ENCODE measurements around the gene GLRA3. TPM values are rescaled to one million over a fixed set of nuclear protein-coding genes. Genes with fewer than 3 reads are reported as not detected.
"Not testable (repeated sequence)": the region's sequence is repeated elsewhere in the genome, so short reads cannot be mapped to it uniquely, and the experiment has no call there.

GLRA3 gene
- total RNA-seq, 2 donors from 2014 or later, result not detected

DNA sequence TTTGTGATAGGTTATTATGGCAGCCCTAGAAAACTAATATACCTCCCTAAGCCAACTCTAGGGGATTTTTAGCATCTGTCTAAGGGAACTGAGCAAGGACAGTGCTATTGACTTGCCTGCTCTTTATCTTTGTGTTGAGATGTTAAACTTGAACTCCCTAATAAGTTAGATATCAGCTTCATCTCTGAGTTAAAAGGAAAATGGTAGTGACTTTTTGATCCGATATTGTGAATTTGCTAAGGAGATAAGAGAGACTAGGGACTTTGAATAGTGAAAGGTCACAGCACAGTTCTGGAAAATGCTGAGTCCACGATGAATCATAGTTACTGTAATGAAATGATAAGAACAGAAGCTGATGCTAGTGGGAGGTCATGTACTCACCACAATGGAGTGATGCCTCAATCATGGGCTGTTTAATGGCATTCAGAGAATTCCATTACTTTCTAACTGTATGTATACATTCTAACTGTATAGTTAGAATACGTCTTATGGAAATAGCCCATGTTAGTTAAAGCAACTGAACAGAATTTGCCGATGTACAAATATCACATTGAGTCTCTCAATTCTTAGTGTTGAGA lies 147.2 kb downstream of the GLRA3 start:
- intact Hi-C loops (cut with DNase I), result no loop called here
- no peak for DNase-seq (ENCODE audit: low spot score)

DNA sequence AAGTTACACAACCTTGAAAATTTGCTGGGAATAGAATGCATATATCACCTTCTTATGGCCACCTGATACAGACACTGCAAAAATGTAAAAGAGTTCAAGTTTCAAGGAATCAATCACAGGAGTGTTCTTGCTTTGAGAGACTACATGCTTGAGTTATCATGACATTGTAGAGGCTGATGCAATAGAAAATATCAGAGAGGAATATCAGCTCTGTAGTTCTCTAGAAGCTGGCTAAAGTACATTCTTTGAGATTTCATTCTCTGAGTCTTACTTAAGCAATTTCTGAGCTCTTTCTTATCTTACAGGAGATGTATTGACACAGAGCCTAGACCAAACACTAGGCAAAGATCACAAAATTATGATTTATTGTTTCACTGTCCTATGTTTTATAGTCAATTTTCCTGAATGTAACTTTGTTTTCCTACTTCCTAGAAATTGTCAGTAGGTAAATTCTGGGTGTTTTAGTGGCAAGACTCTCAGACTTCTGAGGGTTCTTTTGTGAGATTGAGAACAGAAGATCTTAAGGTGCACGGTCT lies 154.7 kb downstream of the GLRA3 start:
- no peak for DNase-seq (ENCODE audit: low spot score)
- intact Hi-C loops (cut with DNase I), result no loop called here

DNA sequence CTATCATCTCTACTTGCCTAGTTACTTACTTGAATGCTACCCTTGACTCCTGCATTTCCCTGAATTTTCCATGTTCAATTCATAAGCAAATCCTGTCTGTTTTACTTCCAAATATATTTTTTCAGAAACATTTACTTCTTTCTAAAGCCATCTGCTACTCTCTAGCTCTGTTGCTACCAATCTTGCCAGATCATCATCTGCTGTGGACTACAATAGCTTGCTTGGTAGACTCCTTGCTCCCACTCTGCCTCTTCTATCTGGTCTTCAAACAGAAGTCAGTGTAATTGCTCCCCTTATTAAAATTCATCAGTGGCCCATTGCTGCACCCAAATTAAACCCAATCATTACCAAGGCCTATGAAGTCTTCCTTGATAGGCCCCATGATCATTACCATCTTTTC lies 155.2 kb downstream of the GLRA3 start:
- intact Hi-C loops (cut with DNase I), result no loop called here
- DNase-seq (ENCODE audit: low spot score), result no peak

DNA sequence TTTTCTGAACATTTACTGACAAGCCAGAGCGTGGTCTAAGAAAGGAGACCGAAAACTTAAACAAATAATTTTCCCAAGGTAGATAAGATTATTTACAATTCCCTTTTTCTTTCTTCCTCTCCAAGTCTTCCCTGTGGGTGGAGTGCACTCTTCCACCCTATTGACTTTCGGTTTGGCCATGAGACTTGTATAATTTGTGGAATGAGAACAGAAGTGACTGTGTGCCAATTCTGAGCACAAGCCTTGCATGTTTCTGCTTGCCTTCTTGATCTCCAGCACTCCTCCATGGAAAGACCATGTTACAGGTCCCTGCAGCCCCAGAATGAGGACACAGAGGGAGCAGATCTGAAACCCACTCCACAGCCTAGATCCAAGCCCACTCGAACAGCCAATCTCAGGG lies 156.8 kb downstream of the GLRA3 start:
- no peak for DNase-seq (ENCODE audit: low spot score)
- intact Hi-C loops (cut with DNase I), result no loop called here

DNA sequence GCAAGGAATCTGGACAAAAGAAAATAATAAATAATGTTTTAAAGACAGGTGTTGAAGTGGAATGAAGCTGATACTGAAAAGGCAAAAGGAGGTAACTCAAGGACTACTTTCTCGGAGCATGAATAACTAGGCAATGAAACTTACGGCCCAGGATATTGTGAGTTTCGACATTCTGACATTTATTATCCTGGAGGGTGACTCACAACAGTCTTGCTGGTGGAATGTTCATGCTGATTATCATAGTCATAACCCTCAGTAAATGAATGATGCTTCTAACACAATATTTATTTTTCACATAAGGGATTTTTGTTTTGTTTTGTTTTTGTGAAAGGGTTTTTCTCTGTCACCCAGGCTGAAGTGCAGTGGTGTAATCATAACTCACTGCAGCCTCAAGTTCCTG lies 159.8 kb downstream of the GLRA3 start:
- intact Hi-C loops (cut with DNase I), result no loop called here
- no peak for DNase-seq (ENCODE audit: low spot score)

DNA sequence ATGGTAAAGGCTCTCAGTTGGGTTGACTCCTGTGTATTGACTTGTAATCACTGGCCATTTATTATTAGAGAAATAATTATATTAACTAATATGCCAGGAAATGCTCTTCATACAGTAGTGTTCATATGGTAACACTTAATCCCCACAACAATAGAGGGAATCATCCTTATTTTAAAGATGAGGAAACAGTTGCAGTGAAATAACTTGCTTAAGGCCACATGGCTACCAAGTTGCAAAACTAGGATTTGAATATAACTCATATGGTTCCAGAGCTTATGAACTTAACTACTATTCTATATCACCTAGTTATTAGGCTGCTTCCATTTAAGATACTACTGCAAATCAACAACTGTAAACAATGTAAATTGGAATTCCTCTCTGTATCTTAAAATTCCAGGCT lies 163.2 kb downstream of the GLRA3 start:
- intact Hi-C loops (cut with DNase I), result no loop called here
- no peak for DNase-seq (ENCODE audit: low spot score)

DNA sequence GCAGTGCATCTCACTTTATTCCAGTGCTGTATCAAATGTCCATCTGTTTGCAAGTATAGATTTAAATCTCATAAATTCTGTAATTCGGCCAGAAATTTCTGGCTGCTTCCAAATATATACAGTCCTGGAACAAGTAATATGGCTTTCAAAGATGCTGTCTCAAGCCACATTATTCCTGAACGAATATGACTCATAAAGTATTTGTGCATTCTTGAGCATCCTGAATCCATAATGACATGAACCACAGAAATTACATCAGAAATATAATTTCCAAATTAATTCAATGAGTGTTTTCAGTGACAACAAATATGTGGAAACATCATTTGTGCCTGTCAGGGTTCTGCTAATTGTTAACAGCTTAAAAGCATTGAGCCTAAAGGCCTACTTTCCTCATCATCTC lies 165.8 kb downstream of the GLRA3 start:
- intact Hi-C loops (cut with DNase I), result no loop called here
- DNase-seq (ENCODE audit: low spot score), result no peak

DNA sequence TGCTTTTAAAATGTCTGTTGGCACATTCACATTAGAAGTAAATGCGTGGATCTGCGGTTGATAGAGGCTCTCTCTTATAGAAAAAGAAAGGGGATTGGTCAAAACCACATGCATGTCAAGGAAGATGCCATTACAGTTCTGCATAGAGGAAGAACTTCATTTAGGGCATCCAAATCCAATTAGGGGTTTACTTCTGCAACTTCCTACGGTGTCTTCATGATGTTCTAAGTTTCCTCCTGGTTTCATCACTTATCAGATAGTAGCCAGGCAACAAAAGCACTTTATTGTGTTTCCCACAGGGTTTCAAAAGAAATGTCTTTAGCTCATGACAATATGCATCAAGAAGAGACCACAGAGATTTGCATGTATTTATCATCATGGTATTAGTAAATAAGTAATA lies 170.8 kb downstream of the GLRA3 start:
- intact Hi-C loops (cut with DNase I), result no loop called here

DNA sequence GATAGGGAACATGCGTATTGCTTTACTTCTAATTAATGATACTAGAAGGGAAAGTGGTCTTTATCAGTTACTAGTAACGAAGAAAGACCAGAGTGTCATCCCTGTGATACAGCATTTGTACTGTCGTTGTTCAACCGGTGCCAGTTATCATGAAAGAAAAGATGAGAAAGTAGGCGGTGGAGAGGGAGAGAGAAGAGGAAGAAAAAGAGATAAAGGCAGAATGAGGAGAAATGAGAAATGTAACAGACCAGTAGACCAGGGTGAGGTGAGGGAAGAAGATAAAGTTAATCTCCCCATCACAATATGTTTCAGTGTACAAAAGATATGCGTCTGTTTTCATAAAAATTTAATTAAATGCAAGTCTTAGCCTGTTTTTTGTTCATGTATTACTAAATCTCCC lies 171.6 kb downstream of the GLRA3 start:
- intact Hi-C loops (cut with DNase I), result no loop called here
- no peak for DNase-seq (ENCODE audit: low spot score)

More for the DNA sequence above, 170.8 kb downstream of the GLRA3 start:
- no peak for DNase-seq (ENCODE audit: low spot score)

DNA sequence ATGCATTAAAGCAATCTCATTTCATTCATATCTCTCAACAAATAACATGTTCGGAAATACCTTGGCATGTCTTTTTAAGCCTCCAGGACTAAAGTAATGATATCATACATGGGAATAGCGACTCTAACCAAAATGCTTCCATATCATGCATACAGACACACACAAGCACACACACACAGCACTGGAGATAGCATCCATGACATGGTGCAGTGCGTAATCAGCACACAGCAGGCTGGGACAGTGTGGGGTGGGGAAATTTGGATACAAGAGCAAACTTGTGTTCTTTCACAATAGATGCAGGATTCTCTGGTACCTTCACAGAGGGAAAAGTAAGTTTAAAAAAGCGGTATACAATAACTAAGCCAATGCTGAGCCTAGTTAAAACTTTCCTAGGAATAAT lies 174.4 kb downstream of the GLRA3 start:
- intact Hi-C loops (cut with DNase I), result no loop called here
- no peak for DNase-seq (ENCODE audit: low spot score)

DNA sequence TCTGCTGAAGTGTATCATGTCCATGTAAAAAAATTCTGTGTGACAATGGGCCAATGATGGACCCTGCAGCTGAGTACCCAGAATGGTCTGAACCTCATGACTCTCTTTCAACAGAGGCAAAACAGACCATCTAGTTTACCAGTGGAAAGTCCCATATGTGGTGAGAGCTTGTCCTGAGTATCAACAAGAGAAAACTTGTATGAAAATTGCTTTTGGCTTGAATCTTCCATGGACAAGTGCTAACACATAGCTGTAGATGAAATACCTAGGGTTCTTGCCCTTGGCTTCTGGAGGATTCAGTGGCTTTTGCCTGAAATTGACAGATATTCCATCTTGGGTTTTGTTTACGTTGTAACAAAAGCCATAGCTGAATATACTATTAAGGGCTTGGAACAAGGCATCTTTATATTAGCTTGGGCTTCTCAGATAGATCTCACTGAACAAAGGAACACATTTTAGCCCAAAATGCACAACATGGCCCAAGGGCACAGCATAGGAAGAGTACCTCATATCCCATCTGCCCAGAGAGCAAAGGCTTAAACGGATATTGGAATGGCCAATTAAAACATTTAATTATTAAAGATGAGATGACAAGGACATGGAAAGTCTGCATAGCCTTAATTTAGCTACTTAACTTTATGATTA lies 178.2 kb downstream of the GLRA3 start:
- no peak for DNase-seq (ENCODE audit: low spot score)
- intact Hi-C loops (cut with DNase I), result no loop called here

DNA sequence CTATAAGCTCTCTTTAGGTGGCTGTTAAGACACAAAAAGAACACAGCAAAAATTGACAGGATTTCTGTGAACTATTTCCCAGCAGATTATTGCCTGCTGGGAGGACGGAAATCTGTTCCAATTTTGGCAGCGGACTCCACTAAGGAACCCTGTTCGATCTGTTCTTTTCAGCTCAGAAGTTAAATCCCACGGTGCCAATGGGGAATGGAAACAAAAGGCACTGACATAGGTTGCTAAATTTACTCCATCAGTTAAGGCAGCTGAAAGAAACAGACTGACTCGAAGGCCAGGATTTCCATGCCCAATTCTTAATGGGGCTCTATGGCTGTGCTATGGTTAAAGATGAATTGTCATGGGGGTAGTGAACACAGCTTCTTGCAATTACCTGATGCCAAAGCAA lies 180.2 kb downstream of the GLRA3 start:
- intact Hi-C loops (cut with DNase I), result loop anchor here in 1 of 2 donors (1.0 kb wide), 1 partner anchor 11 kb away; no protein-coding TSS in a partner anchor
- no peak for DNase-seq (ENCODE audit: low spot score)

DNA sequence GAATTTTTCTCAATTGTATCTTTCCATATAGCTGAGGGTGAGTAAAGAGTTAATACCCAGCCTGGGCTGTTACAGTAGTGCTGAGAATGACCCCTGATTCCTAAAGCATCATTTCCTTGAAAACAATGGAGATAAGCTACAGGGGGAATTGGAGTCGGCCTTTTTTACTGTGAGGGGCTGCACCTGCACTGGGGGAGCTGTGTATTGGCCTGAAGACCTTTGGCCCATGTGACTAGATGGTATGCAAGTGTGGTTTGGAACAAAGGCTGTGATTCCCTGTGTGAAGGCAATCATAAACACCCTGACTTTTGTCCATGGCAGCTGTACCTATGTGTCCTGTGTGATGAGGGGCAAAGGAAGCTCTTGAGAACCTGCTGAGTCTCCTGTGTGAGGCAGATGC lies 182.7 kb downstream of the GLRA3 start:
- DNase-seq (ENCODE audit: low spot score), result no peak
- intact Hi-C loops (cut with DNase I), result no loop called here

DNA sequence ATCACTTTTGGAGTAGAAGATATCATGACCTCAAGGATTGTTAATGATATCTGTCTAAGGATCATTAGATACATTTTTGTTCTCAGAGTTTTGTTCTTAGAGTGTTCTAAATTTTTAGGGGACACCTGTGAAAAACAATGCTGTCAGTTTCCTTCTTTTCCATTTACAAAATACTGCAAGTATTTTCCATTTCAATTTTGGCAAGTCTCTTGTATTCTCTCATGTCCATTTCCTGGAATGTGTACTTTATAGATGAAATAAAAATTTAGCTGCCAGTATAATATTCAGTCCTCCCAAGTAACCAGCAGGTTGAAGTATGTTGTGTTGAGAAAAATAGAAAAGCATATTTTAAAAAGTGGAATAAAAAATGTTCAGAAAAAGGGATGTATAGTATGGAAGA lies 188.9 kb downstream of the GLRA3 start:
- no peak for DNase-seq (ENCODE audit: low spot score)
- intact Hi-C loops (cut with DNase I), result no loop called here

DNA sequence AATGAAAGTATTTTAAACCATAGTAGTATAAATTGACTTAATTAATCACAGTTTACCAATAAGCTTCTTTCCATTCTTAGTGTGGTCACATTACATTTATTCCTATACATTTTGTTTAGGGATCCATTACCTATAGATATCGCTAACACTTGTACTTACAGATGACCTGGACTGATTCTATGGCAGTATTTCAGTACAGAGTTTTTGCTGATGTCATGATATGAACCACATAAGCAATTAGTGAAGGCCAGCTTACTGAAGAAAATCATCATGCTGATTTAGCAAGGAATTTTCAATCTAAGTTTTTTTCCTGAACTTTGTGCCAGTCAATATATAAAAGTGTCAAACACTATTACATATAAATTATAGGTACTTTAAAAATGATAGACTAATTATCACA lies 193.3 kb downstream of the GLRA3 start:
- intact Hi-C loops (cut with DNase I), result loop anchor here in 1 of 2 donors (5.0 kb wide), 1 partner anchor 273 kb away; no protein-coding TSS in a partner anchor

DNA sequence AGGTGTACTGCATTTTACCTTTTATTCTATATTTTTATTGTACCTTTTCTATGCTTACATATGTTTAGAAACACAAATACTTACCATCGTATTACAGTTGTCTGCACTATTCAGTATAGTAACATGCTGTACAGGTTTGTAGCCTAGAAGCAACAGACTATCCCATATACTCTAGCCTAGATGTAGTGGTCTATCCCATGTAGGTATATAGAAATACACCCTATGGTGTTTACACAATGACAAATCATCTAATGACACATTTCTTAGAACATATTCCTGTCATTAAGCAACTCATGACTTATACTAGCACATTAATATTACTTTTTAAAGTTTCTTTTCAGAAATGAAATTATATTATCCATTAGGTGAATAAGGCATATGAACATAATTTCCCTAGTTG lies 195.6 kb downstream of the GLRA3 start:
- DNase-seq (ENCODE audit: low spot score), result no peak
- intact Hi-C loops (cut with DNase I), result loop anchor here in 1 of 2 donors (5.0 kb wide), 1 partner anchor 261 kb away; no protein-coding TSS in a partner anchor

More for the DNA sequence above, 193.3 kb downstream of the GLRA3 start:
- no peak for DNase-seq (ENCODE audit: low spot score)

DNA sequence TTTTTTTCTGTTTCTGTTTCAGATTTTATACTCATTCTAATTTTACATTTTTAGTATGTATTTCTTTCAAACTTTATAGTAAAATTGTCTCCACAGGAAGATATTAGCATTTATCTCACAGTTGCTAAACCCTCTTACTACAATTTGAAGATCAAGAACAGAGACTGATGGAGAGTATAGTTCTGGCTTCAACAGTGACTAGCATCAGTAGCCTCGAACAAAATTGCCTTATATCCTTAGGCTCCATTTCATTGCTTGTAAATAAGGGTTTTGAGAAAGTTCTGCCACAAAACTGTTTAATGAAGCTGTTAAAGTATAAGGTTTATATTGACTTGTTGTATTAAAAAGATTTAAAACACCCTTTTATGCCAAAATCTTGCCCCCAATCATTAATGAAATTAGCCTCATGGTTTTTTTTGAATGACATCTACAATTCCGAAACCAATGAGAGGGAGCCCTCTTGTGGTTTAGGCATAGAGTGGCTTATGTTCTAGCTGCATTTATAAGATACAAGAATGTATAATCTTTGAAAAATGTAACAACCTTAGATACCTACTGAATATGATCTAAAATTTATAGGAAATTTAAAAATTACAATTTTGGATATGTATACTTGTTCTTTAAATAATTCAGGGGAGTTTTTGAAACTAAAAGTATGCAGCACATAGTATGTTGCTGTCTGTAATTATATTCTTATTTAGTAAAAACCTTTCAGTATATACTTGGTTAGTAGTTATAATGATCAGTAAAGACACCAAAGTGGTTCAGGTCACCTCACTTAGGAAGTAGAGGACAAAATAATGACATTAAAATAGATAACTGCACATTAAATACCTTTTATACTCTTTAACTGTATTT lies 196.9 kb downstream of the GLRA3 start:
- no peak for DNase-seq (ENCODE audit: low spot score)
- intact Hi-C loops (cut with DNase I), result loop anchor here in 1 of 2 donors (5.0 kb wide), 1 partner anchor 260 kb away; no protein-coding TSS in a partner anchor

DNA sequence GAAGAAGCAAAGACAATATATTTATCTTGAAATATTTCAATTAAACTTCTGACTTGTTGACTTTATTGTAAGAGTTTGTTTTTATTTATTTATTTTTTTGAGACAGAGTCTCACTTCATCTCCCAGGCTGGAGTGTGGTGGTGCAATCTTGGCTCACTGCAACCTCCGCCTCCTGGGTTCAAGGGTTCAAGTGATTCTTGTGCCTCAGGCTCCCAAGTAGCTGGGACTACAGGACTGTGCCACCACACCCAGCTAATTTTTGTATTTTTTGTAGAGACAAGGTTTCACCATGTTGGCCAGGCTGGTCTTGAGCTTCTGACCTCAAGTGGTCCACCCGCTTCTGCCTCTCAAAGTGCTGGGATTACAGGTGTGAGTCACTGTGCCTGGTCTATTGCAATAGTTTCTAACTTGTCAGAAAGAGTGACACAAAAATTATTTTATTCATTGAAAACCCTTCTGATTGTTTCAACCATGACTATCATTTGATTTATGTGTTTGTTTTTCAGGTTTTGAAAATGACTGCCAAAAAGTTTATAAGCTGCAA lies 199.1 kb downstream of the GLRA3 start:
- DNase-seq (ENCODE audit: low spot score), result not testable (repeated sequence)
- intact Hi-C loops (cut with DNase I), result loop anchor here in 1 of 2 donors (5.0 kb wide), 1 partner anchor 258 kb away; no protein-coding TSS in a partner anchor

DNA sequence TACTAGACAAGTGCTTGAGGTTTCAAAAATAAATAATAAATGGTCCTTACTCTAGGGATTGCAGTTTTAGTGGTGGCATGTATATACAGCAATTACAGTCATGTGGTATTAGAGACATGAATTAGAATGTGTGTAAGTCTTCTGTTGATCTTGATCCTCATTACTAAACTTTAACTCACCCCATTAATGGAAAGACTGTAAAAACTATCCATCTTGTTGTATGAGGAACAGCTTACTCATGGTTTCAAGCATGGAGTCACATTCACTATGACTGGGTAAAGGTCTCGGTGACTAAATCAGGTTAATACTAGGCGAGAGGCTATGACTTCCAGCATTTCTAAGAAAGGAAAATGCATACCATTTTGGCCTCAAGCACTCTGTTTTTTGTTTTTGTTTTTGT lies 199.8 kb downstream of the GLRA3 start:
- intact Hi-C loops (cut with DNase I), result no loop called here
- DNase-seq (ENCODE audit: low spot score), result no peak

DNA sequence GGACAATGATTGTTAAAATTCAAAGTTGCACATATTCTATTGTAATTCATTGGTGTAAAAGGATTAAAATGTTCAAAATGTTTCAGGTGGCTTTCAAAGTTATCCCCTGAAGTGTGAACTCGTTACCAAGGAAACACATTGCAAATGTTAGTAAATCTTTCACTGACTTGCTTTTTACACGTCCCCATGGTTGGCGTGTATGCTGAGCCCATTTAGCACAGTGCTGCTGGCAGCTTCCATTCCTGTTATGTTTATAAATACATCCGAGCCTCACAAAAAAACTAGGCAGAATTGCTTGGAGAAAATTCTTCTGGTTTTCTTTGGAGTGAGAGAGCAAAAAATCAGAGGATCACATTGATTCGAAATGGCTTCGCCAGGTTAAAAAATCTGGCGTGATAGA lies 200.9 kb downstream of the GLRA3 start:
- intact Hi-C loops (cut with DNase I), result no loop called here
- no peak for DNase-seq (ENCODE audit: low spot score)
